Measurements from ENCODE around the gene PGA4. TPM values are rescaled to one million over a fixed set of nuclear protein-coding genes. Genes with fewer than 3 reads are reported as not detected.

Gene PGA4
- total and polyA plus RNA-seq, 7 donors, result 0.08 to 1.4 (median 0.57) TPM; not detected in 2

GRCh38 chr11:61264371-61264770 lies 42.2 kb downstream of the PGA4 start:
- H3K27me3 ChIP-seq (ENCODE audit: insufficient read depth in 3 of 3, low read length in 2 of 3), result no peaks in the 10 kb centered on the region

GRCh38 chr11:61264795-61265194 lies 42.6 kb downstream of the PGA4 start:
- peaks cover 0 to 2% of the 10 kb centered on the region in 2 donors for H3K36me3 ChIP-seq (ENCODE audit: insufficient read depth in 1 of 2, low read depth in 1 of 2)
- no peak for TF ChIP-seq CTCF (IDR thresholded peaks at IDR 0.05)
- H3K27ac ChIP-seq, result no peak overlapping the region
- no peak for DNase-seq
- H3K27me3 ChIP-seq (ENCODE audit: insufficient read depth in 3 of 3, low read length in 2 of 3), result no peaks in the 10 kb centered on the region
- WGBS, 3 donors, result 90 to 95% (median 90%) methylated on average over 14 of the region's 14 CpGs
- ATAC-seq, result no peak
- H3K4me1 ChIP-seq, result no peaks in the 10 kb centered on the region
- intact Hi-C loops (cut with DNase I), result no loop called here
- no peaks in the 10 kb centered on the region for H3K9me3 ChIP-seq
- no peak overlapping the region for H3K4me3 ChIP-seq

More at GRCh38 chr11:61264371-61264770, 42.2 kb downstream of the PGA4 start:
- Histone ChIP-seq H3K36me3 (ENCODE audit: insufficient read depth in 1 of 2, low read depth in 1 of 2) (peaks cover 0 to 2% of the 10 kb centered on the region in 2 donors), H3K4me1 (no peaks in the 10 kb centered on the region), H3K9me3 (no peaks in the 10 kb centered on the region), H3K4me3 (no peak overlapping the region), H3K27ac (no peak overlapping the region)
- no peak for DNase-seq
- intact Hi-C loops (cut with DNase I), result no loop called here
- ATAC-seq, result no peak
- 95 to 99% (median 97%) methylated on average over 6 of the region's 6 CpGs for WGBS, 3 donors
- TF ChIP-seq CTCF (IDR thresholded peaks at IDR 0.05), result no peak

GRCh38 chr11:61265357-61265756 lies 43.2 kb downstream of the PGA4 start:
- Histone ChIP-seq H3K9me3 (no peaks in the 10 kb centered on the region), H3K27ac (no peak overlapping the region), H3K4me1 (no peaks in the 10 kb centered on the region), H3K36me3 (ENCODE audit: insufficient read depth in 1 of 2, low read depth in 1 of 2) (peaks cover 0 to 2% of the 10 kb centered on the region in 2 donors), H3K4me3 (no peak overlapping the region), H3K27me3 (ENCODE audit: insufficient read depth in 3 of 3, low read length in 2 of 3) (no peaks in the 10 kb centered on the region)
- 89 to 97% (median 91%) methylated on average over 14 of the region's 14 CpGs for WGBS, 3 donors
- no peak for DNase-seq
- no peak for TF ChIP-seq CTCF (IDR thresholded peaks at IDR 0.05)
- no peak for ATAC-seq
- intact Hi-C loops (cut with DNase I), result no loop called here

- H3K27ac ChIP-seq, result no peak overlapping the region
- ATAC-seq (no peak), DNase-seq (no peak)
- H3K27me3 ChIP-seq (ENCODE audit: insufficient read depth in 3 of 3, low read length in 2 of 3), result no peaks in the 10 kb centered on the region
- WGBS, 3 donors, result 82 to 86% (median 82%) methylated on average over 4 of the region's 4 CpGs
- peaks cover 0 to 2% of the 10 kb centered on the region in 2 donors for H3K36me3 ChIP-seq (ENCODE audit: insufficient read depth in 1 of 2, low read depth in 1 of 2)
- intact Hi-C loops (cut with DNase I), result no loop called here
- TF ChIP-seq CTCF (IDR thresholded peaks at IDR 0.05), result no peak
- H3K4me3 ChIP-seq, result no peak overlapping the region
- H3K4me1 ChIP-seq, result no peaks in the 10 kb centered on the region
- no peaks in the 10 kb centered on the region for H3K9me3 ChIP-seq
Measured at GRCh38 chr11:61266602-61267001, 44.5 kb downstream of the PGA4 start.

DNA sequence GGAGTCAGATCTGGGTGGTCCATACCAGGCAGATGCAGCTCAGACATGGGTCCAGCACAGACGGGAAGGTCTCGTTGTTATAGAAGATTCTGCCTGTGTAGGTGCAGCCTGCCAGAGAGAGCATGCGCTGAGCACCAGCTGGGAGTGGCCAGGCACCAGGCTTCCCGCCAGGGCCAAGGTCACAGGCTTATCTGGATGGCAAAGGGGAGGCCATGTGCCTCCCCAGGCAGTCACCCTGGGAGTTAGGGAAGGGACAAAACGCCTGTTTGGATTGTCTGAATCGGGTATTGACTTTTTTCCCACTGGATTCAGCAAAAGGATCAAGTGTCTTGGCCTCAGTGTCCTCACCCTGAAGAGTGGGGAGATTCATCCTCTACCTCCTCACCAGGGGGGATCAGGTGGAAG lies 45.3 kb downstream of the PGA4 start:
- H3K27ac ChIP-seq, result no peak overlapping the region
- H3K4me1 ChIP-seq, result no peaks in the 10 kb centered on the region
- DNase-seq (no peak), ATAC-seq (no peak)
- no peak for TF ChIP-seq CTCF (IDR thresholded peaks at IDR 0.05)
- H3K9me3 ChIP-seq, result no peaks in the 10 kb centered on the region
- intact Hi-C loops (cut with DNase I), result no loop called here
- no peaks in the 10 kb centered on the region for H3K27me3 ChIP-seq (ENCODE audit: insufficient read depth in 3 of 3, low read length in 2 of 3)
- peaks cover 0 to 2% of the 10 kb centered on the region in 2 donors for H3K36me3 ChIP-seq (ENCODE audit: insufficient read depth in 1 of 2, low read depth in 1 of 2)
- WGBS, 3 donors, result 58 to 69% (median 62%) methylated on average over 6 of the region's 6 CpGs
- no peak overlapping the region for H3K4me3 ChIP-seq
